Mesenteric fat pad (tissue), 1 donor: ENCODE measurements around the gene SLC35A2. TPM values are rescaled to one million over a fixed set of nuclear protein-coding genes. Genes with fewer than 3 reads are reported as not detected.
A peak's percentile ranks its signal among the peaks of the same experiment; 100 is the strongest.

Experiments
- DNase-seq: peaks from one replicate; pipeline ENCODE4 v3.0.0-alpha.2; 2020; ENCODE audit warnings: low spot score
- total RNA-seq: library from RNA; stranded (reverse); fragmentation: NEBNext Ultra II Directional; extraction: Animal tissue kit (Norgen Biotek cat#: 25700); gene quantifications from one replicate; pipeline ENCODE4 v1.2.1, GENCODE V29; 2021
- donor health status: DM: yes; HTN: yes; CAD: no.

The SLC35A2 gene
- total RNA-seq, 1 donor from 2014 or later: 24.5 TPM

DNA sequence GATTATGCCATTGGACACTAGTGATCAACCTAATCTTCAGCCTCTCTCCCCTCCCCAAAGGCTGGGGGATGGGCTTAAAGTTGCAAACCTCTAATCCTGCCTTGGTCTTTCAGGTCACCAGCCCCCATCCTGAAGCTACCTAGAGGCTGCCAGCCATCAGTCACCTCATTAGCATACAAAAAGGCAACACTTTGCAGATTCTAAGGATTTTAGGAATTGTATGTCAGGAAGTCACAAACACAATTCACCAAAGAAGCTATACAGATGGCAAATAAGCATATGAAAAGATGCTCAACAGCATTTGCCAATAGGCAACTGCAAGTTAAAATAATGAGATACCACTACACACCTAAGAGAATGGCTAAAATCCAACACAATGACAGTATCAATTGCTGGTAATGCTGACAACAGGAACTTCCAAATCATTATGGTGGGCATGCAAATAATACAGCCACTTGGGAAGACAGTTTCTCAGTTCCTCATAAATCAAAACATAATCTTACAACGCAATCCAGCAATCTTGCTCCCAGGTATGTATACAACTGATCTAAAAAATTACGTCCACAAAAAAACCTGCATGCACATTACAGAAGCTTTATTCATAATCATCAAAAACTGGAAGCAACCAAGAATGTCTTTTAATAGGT lies 16.4 kb upstream of the SLC35A2 start:
- no peak for DNase-seq

DNA sequence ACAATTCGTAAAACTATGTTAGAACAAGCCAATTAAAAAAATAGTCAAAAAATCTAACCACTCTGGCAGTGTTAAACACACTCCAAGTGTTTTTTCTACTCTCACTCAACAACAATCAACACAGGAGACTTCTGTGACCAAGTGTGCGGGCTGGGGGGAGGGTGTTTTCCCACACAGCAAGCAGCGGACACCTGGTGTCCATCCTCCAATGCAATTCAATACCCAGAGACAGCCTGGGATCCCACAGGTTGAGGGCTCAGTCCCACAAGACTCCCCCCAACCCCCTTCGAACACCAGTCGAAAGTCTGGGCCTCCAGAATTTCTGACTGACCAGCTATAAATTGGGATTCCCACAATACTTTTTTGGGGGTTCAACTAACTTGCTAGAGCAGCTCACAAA lies 15.7 kb upstream of the SLC35A2 start:
- no peak for DNase-seq

GRCh38 chrX:48924270-48924669 lies 12.8 kb upstream of the SLC35A2 start:
- no peak for DNase-seq

DNA sequence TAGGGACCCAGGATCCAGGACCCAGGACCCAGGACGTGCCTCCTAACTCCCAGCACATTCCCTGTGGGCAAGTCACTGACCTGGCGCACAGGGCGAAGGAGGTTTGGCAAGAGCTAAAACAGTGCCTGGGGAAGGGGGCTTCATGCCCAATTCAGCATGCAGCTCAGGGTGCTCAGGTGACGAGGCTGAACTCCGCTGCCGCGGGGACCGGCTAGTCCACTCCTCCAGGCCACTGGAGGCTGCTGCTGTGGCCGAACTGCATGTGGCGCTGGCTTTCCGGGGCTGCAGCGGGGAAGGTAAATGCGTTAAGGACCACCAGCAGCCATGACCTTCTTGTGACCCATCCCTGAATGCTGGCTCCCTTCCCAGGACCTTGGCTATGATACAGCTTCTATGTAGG lies 12.3 kb upstream of the SLC35A2 start:
- no peak for DNase-seq

DNA sequence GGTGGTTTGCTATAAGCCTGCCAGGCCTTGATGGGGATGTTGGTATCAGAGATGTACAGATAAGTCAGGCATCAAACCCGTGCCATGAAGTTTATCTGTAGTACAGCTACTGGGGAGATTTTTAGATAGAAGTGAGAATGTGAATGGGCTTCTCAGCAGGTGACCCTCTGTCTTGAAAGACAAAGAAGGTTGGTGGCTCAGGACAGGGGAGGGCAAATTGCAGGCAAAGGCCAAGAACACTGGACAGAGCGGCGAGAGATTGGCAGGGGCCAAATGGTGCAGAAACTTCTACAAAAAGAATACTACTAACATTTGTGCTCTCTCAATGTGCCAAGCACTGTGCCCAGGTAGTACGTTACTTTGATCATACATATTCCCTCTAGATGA lies 9.3 kb upstream of the SLC35A2 start:
- DNase-seq: no peak

GRCh38 chrX:48919947-48920717 lies 8.7 kb upstream of the SLC35A2 start:
- DNase-seq: no peak

- DNase-seq: no peak
Observed at GRCh38 chrX:48919360-48919841, 8.0 kb upstream of the SLC35A2 start.

GRCh38 chrX:48918643-48919340 lies 7.3 kb upstream of the SLC35A2 start, which contains the start of gene PIM2:
PIM2 (minus strand) TSS chrX:48919024; CDS start chrX:48918834, 190 bp downstream.
- peak; percentile 94 for DNase-seq

- no peak for DNase-seq
Observed at GRCh38 chrX:48918301-48918642, 6.8 kb upstream of the SLC35A2 start.

GRCh38 chrX:48917139-48918001 lies 5.9 kb upstream of the SLC35A2 start:
- peak; percentile 95 for DNase-seq

DNA sequence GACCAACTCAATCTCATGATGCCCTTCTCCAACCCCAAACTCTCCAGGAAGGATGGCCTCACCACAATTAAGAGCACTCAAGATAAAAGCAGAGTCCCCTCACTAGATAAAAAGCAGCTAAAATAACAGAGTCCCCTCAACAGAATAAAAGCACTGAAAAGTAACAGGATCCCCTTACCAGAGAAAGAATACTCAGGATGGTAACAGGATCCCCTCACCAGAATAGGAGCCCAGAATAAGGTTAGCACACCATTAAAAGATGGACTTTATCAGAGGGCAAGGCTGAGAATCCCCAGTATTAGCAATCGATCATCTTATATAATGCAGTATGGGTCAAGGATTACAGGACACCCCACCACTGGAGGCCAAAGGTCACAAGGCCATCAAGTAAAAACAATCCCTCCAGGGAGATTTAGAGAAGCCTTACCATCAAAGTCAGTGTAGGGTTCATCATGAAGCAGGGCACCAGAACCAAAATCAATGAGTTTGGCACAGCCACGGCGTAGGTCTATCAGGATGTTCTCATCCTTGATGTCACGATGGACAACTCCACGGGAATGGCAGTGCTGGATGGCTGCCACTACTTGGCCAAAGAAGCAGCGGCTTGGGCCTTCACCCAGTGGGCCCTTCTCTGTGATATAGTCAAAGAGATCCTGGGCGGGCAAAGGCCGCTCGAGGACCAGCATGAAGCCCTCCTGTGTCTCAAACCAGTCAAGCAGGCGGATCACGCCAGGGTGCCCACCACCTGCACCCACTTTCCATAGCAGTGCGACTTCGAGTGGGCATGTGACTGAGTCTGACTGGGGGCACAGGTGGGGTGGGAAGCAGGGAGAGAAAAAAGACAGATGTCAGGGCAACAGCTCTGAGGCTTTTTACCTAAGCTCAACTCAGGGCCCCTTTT lies 3.4 kb upstream of the SLC35A2 start:
- no peak for DNase-seq

- DNase-seq: no peak
Observed at GRCh38 chrX:48913605-48914366, 2.3 kb upstream of the SLC35A2 start.

- no peak for DNase-seq
Observed at GRCh38 chrX:48910926-48911411, 477 bp downstream of the SLC35A2 start.

- DNase-seq: no peak
Observed at GRCh38 chrX:48909703-48910294, 1.6 kb downstream of the SLC35A2 start.

GRCh38 chrX:48908600-48908999 lies 2.8 kb downstream of the SLC35A2 start:
- no peak for DNase-seq

DNA sequence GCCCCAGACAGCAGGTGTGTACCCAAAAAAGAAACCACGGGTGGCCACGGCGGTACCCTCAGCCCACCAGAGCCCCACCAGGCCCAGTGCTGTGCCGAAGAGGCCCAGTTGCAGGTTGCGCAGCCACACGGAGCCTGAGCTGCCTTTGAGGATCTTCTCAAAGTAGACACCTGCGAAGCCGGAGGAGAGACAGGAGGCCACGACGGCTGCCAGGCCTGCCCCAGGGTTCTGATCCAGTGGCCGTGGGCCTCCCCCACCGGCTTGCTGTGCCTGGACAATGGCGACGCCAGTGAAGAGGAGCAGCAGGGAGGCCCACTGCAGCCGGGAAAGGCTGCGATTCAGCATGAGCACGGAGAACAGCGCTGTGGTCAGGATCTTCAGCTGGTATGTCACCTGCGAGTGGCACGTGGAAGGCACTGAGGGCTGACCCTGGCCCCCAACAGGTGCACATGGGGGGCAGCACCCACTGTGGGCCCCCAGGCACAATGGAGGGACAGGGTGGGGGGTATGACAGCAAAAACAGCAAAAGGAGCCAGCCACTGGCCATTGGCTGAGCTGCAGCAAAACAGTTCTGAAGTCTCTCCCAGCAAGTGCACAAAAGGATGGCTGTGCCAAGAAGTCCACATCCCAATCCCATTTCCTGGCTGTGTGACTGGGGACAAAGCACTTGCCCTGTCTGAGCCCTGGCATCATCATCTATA lies 6.2 kb downstream of the SLC35A2 start:
- no peak for DNase-seq

- DNase-seq: no peak
Observed at GRCh38 chrX:48904626-48905025, 6.8 kb downstream of the SLC35A2 start.

GRCh38 chrX:48904180-48904579 lies 7.3 kb downstream of the SLC35A2 start:
- no peak for DNase-seq
